Measurements from ENCODE around the gene LILRB5. TPM values are rescaled to one million over a fixed set of nuclear protein-coding genes. Genes with fewer than 3 reads are reported as not detected.
A peak's percentile ranks its signal among the peaks of the same experiment; 100 is the strongest.

Gene LILRB5
- total and polyA plus RNA-seq, 2 of the 4 experiments (the other 2 are of a cell fraction), result not detected

DNA sequence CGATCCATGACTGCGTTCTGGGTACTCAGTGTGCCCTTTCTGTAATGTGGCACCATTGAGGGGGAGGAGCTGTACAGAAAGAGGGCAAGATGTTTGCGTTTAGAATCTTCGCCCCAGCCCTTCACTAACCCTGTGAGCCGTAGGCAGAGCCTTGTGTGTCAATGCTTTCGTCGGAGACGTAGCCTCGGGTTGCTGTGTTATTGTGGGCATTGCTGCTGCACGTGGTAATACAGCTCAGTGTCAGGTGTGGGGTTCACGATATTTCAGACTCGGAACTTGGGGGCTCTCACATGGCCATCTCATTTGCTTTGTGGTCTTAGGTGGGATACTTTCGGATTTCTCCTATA lies 50.3 kb downstream of the LILRB5 start:
- Histone ChIP-seq H2BK15ac (ENCODE audit: low read depth, low read length) (no peak overlapping the region), H3K36me3 (ENCODE audit: control insufficient read depth, insufficient read depth, low read length) (peaks cover 56% of the 10 kb centered on the region), H3K4ac (ENCODE audit: low read depth, low read length) (no peak overlapping the region), H3K4me3 (ENCODE audit: insufficient read depth, low read depth, low read length) (no peak overlapping the region), H4K91ac (ENCODE audit: insufficient read depth, low read depth, low read length) (no peak overlapping the region), H3K27me3 (ENCODE audit: control insufficient read depth, insufficient read depth, low read length) (no peaks in the 10 kb centered on the region), H3K9me3 (ENCODE audit: control insufficient read depth, insufficient read depth, low read length) (no peaks in the 10 kb centered on the region), H4K5ac (ENCODE audit: low read depth, low read length) (no peak overlapping the region), H2AK9ac (replicated peaks; ENCODE audit: low read depth, low read length, poor library complexity) (peak overlapping the region; percentile 1), H3K9ac (ENCODE audit: low read depth, low read length) (no peak overlapping the region), H3K18ac (ENCODE audit: low read depth, low read length) (no peak overlapping the region), H2BK20ac (ENCODE audit: low read depth, low read length) (no peak overlapping the region), H3K14ac (replicated peaks; ENCODE audit: low read depth, low read length) (no peak overlapping the region), H3K27ac (ENCODE audit: insufficient read depth, low read length) (no peak overlapping the region), H4K8ac (ENCODE audit: low read depth in 2 of 2, low read length in 2 of 2) (no peak overlapping the region), H3K4me1 (ENCODE audit: control insufficient read depth, insufficient read depth, low read length) (peaks cover 37% of the 10 kb centered on the region), H3K4me2 (ENCODE audit: low read depth, low read length) (no peak overlapping the region), H3K23ac (ENCODE audit: low read depth, low read length) (no peak overlapping the region), H3K79me1 (ENCODE audit: low read depth in 1 of 2, low read length in 2 of 2) (peaks cover 11 to 84% of the 10 kb centered on the region in 2 experiments), H3K9me1 (ENCODE audit: insufficient read depth, low read length) (peaks cover 37% of the 10 kb centered on the region), H2BK120ac (ENCODE audit: low read depth, low read length) (no peak overlapping the region), H3K56ac (ENCODE audit: extremely low read depth, insufficient read depth, low read length) (no peak overlapping the region), H2BK5ac (ENCODE audit: low read depth, low read length, poor library complexity, severe bottlenecking) (no peak overlapping the region), H2AK5ac (ENCODE audit: low read depth, low read length) (no peak overlapping the region), H2AFZ (replicated peaks; ENCODE audit: low read length, poor library complexity) (no peak overlapping the region), H4K20me1 (ENCODE audit: insufficient read depth, low read length) (peaks cover 94% of the 10 kb centered on the region)
- dilution Hi-C loops (cut with HindIII; ENCODE audit: low sequenced_read_pairs, unreplicated experiment) (no loop called here), in situ Hi-C loops (cut with MboI; ENCODE audit: low sequenced_read_pairs) (loop anchor here (10.0 kb wide), 1 partner anchor 248 kb away; no protein-coding TSS in a partner anchor), intact Hi-C loops (cut with micrococcal nuclease) (no loop called here)
- ChIA-PET POLR2A (ENCODE audit: unreplicated experiment) (no interaction called here), CTCF (no interaction called here)
- no peak for ATAC-seq (ENCODE audit: low read depth)
- BruUV-seq (replicated peaks), result no TSS peak
- no peak for DNase-seq
- WGBS, 2 experiments (ENCODE audit: extremely low coverage in 2 of 2, insufficient read length in 1 of 2), result 100% methylated on average over 3 of the region's 13 CpGs; no CpG with 5 or more reads in 1 of the 2 experiments
- no peak for TF ChIP-seq RAD21 (IDR thresholded peaks at IDR 0.05; ENCODE audit: low read length)
